Naive thymus-derived CD4-positive, alpha-beta T cell (primary cell): ENCODE measurements around the gene NDUFA8. TPM values are rescaled to one million over a fixed set of nuclear protein-coding genes. Genes with fewer than 3 reads are reported as not detected.
A peak's percentile ranks its signal among the peaks of the same experiment; 100 is the strongest.

Experiments used
- ATAC-seq: fragments of 150-1000 bp; cut with Tn5 transposase; 2 replicates; pipeline ENCODE4 v1.10.0; 2021; ENCODE audit warnings: mild to moderate bottlenecking, moderate library complexity
- CTCF ChIA-PET: fragments of 350-600 bp; sonication (Branson Sonifier 250); formaldehyde crosslinking; loops from one replicate; lab custom pipeline; 2021; ENCODE audit warnings: antibody characterized with exemption; lab: Charles Lee
- POLR2A ChIA-PET: fragments of 350-600 bp; sonication (Branson Sonifier 250); formaldehyde crosslinking; loops from one replicate; lab custom pipeline; 2021; ENCODE audit warnings: antibody characterized with exemption, inconsistent platforms; lab: Charles Lee
- DNase-seq, 9 donors: peaks; one replicate each; pipeline versions ENCODE4 v3.0.0 to v3.0.0-alpha.2; 2020 to 2022; ENCODE audit warnings: mixed read lengths in 1 of 9
- H3K27ac ChIP-seq: one replicate; pipeline ENCODE4 v1.7.0; 2013; ENCODE audit warnings: mild to moderate bottlenecking, low read depth, low read length, moderate library complexity
- H3K27me3 ChIP-seq, 2 donors: one replicate each; pipeline ENCODE4 v1.7.0; 2013; ENCODE audit warnings: low read length in 2 of 2, mild to moderate bottlenecking in 2 of 2, moderate library complexity in 2 of 2; ENCODE audit not compliant: control insufficient read depth in 2 of 2, insufficient read depth in 2 of 2
- H3K36me3 ChIP-seq, 3 experiments: 1 replicate in 2 of 3; 2 replicates in 1 of 3; pipeline ENCODE4 v1.7.0; 2013; ENCODE audit warnings: low read length in 3 of 3, mild to moderate bottlenecking in 3 of 3, moderate library complexity in 1 of 3; ENCODE audit not compliant: insufficient read depth in 3 of 3, control insufficient read depth in 2 of 3
- H3K4me1 ChIP-seq, 2 donors: one replicate each; pipeline ENCODE4 v1.7.0; 2013; ENCODE audit warnings: low read length in 2 of 2, mild to moderate bottlenecking in 2 of 2, moderate library complexity in 1 of 2; ENCODE audit not compliant: control insufficient read depth in 2 of 2, insufficient read depth in 2 of 2
- H3K4me3 ChIP-seq: 2 replicates; pipeline ENCODE4 v1.7.0; 2013; ENCODE audit warnings: mild to moderate bottlenecking, low read length
- H3K9me3 ChIP-seq, 3 experiments: 1 replicate in 2 of 3; 2 replicates in 1 of 3; pipeline ENCODE4 v1.7.0; 2013; ENCODE audit warnings: low read length in 3 of 3; ENCODE audit not compliant: control insufficient read depth in 2 of 3
- H3K27ac Mint-ChIP-seq, 9 donors: one replicate each; pipeline ENCODE4 v1.8.0; 2020 to 2022; ENCODE audit warnings: mixed read lengths in 9 of 9, mild to moderate bottlenecking in 8 of 9, moderate library complexity in 5 of 9, inconsistent platforms in 2 of 9
- H3K27me3 Mint-ChIP-seq, 5 donors: one replicate each; pipeline ENCODE4 v1.8.0; 2021 to 2022; ENCODE audit warnings: mixed read lengths in 5 of 5, mild to moderate bottlenecking in 1 of 5
- H3K36me3 Mint-ChIP-seq, 5 donors: one replicate each; pipeline ENCODE4 v1.8.0; 2020 to 2022; ENCODE audit warnings: mixed read lengths in 5 of 5, mild to moderate bottlenecking in 3 of 5, inconsistent platforms in 1 of 5
- H3K4me1 Mint-ChIP-seq, 7 donors: one replicate each; pipeline ENCODE4 v1.8.0; 2020 to 2022; ENCODE audit warnings: mixed read lengths in 7 of 7, mild to moderate bottlenecking in 3 of 7, inconsistent platforms in 1 of 7
- H3K4me3 Mint-ChIP-seq, 10 donors: one replicate each; pipeline ENCODE4 v1.8.0; 2020 to 2022; ENCODE audit warnings: mild to moderate bottlenecking in 10 of 10, mixed read lengths in 10 of 10, moderate library complexity in 6 of 10, inconsistent platforms in 2 of 10
- H3K9me3 Mint-ChIP-seq, 11 donors: one replicate each; pipeline ENCODE4 v1.8.0; 2020 to 2022; ENCODE audit warnings: mixed read lengths in 11 of 11, mild to moderate bottlenecking in 4 of 11, inconsistent platforms in 1 of 11, moderate library complexity in 1 of 11
- intact Hi-C, 2 donors: fragments of 100-400 bp; cut with micrococcal nuclease; formaldehyde crosslinking; loops; one replicate each; pipeline ENCODE4 v1.15.1; 2023
- polyA plus RNA-seq, 2 donors: library from polyadenylated mRNA; unstranded; fragments of 300-500 nt; fragmentation: Illumina TruSeq; gene quantifications; one replicate each; pipeline ENCODE4 v1.2.3, GENCODE V29; 2021
- total RNA-seq, 6 experiments: library from RNA in 5 of 6; stranded (reverse) in 5 of 6; gene quantifications; 1 replicate in 5 of 6; 2 replicates in 1 of 6; pipeline ENCODE4 v1.2.3 and lab custom pipeline; 2021 to 2026

NDUFA8 gene
- total and polyA plus RNA-seq, 7 experiments from 2014 or later = 6.7 to 93.6 (median 18.2) TPM

- Mint-ChIP-seq H3K36me3 (no peaks in the 10 kb centered on the region), H3K9me3 (no peaks in the 10 kb centered on the region), H3K4me1 (no peaks in the 10 kb centered on the region), H3K27me3 (peaks cover 0 to 10% (median 5%) of the 10 kb centered on the region in 5 donors), H3K27ac (no peak overlapping the region), H3K4me3 (no peak overlapping the region)
- Histone ChIP-seq H3K9me3 (no peaks in the 10 kb centered on the region), H3K27me3 (no peaks in the 10 kb centered on the region), H3K27ac (no peak overlapping the region), H3K4me1 (no peaks in the 10 kb centered on the region), H3K36me3 (no peaks in the 10 kb centered on the region), H3K4me3 (no peak overlapping the region)
- ChIA-PET POLR2A (no interaction called here), CTCF (interaction anchor here (0.7 kb wide), 1 partner anchor 63 kb away, joined by 6 read pairs; no protein-coding TSS in a partner anchor)
- no peak for DNase-seq
- intact Hi-C loops = no loop called here
- ATAC-seq = no peak
Observed at GRCh38 chr9:122110100-122110833, 49.3 kb downstream of the NDUFA8 start.

DNA sequence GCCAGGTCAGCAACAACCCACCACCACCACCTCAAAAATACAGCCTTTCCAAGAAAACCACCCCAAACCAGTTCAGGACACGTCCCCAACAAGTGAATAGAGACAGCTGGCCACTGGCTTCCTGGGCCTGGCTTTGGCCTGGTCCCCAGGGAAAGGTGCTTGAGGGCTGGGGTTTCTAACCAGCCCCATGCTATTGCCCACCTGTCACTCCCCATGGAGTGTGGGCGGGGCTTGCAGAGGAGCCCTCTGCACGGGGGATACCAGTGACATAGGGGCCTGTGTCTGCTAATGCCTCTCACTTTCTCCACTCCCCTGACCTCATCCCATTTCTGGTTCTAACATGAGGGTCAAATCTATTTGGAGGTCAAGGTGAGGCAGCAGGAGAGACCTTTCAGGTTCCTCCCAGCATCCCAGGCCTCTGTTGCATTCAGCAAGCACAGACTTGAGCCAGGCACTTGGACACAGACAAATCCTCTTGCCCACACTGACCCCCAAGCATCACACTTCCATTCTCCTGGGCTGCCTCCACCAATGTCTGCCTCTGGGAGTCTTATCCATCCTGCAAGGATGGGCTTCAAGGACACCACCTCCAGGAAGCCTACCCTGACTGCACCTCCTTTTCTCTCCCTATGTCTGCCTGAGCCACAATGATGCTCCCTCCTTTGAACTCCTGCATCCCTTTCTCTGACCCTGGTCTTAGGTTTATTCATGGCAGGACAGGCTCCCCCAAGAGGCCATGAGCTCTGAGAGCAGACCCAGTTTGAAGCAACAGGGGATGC, 50.4 kb downstream of the NDUFA8 start:
- no peaks in the 10 kb centered on the region for H3K4me1 ChIP-seq
- ATAC-seq (no peak), DNase-seq (no peak)
- Mint-ChIP-seq H3K27ac (no peak overlapping the region), H3K4me3 (no peak overlapping the region), H3K36me3 (peaks cover 0 to 2% (median 0%) of the 10 kb centered on the region in 5 donors), H3K9me3 (peaks cover 0 to 3% (median 2%) of the 10 kb centered on the region in 11 donors), H3K27me3 (peaks cover 0 to 10% (median 0%) of the 10 kb centered on the region in 5 donors), H3K4me1 (no peaks in the 10 kb centered on the region)
- no peak overlapping the region for H3K27ac ChIP-seq
- intact Hi-C loops = no loop called here
- CTCF ChIA-PET = interaction anchor here (1.0 to 1.7 kb wide), 2 partner anchors 10 to 13 kb away, joined by 4 to 7 read pairs; no protein-coding TSS in a partner anchor
- no peaks in the 10 kb centered on the region for H3K36me3 ChIP-seq
- H3K4me3 ChIP-seq = no peak overlapping the region
- H3K9me3 ChIP-seq = no peaks in the 10 kb centered on the region
- no peaks in the 10 kb centered on the region for H3K27me3 ChIP-seq
- POLR2A ChIA-PET = no interaction called here

DNA sequence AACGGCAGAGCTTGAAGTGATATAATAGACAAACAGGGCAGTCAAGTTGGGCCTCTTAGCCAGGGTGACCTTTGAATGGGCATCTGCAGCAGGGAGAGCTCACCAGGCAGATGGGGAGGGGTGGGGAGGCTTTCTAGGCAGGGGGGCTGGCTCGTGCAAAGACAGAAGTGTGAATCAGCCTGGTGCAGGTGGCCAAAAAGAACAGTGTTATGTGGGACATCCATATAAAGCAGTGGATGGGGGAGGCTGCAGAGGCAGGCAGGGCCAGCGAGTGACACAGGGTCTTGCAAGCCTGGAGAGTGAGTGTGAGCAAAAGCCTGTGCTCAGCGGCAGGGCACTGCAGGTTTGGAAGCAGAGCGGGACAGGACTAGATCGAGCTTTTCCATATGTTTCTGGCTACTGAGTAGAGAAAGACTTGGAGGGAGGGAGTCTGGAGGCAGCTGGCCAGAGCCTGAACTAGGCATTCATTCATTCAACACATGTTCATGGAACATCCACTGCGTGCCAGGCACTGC, 52.2 kb downstream of the NDUFA8 start:
- H3K4me1 Mint-ChIP-seq = no peaks in the 10 kb centered on the region
- no peak overlapping the region for H3K4me3 Mint-ChIP-seq
- ChIA-PET POLR2A (interaction anchor here (0.6 kb wide), 1 partner anchor 1569 kb away, joined by 3 read pairs; no protein-coding TSS in a partner anchor), CTCF (interaction anchor here (0.5 to 1.7 kb wide), 4 partner anchors 8 to 620 kb away, joined by 3 to 7 read pairs (median 5); no protein-coding TSS in a partner anchor)
- ATAC-seq (no peak), DNase-seq (no peak)
- Histone ChIP-seq H3K9me3 (no peaks in the 10 kb centered on the region), H3K36me3 (no peaks in the 10 kb centered on the region), H3K27ac (no peak overlapping the region), H3K27me3 (no peaks in the 10 kb centered on the region), H3K4me3 (no peak overlapping the region), H3K4me1 (no peaks in the 10 kb centered on the region)
- peaks cover 0 to 7% (median 5%) of the 10 kb centered on the region in 5 donors for H3K36me3 Mint-ChIP-seq
- intact Hi-C loops = no loop called here
- peaks cover 0 to 3% (median 0%) of the 10 kb centered on the region in 5 donors for H3K27me3 Mint-ChIP-seq
- H3K9me3 Mint-ChIP-seq = peaks cover 3 to 15% (median 7%) of the 10 kb centered on the region in 11 donors
- H3K27ac Mint-ChIP-seq = peak overlapping the region in 1 of 9 donors; percentile 72

GRCh38 chr9:122106576-122106975, 53.0 kb downstream of the NDUFA8 start:
- Mint-ChIP-seq H3K27ac (no peak overlapping the region), H3K36me3 (peaks cover 0 to 7% (median 5%) of the 10 kb centered on the region in 5 donors), H3K27me3 (no peaks in the 10 kb centered on the region), H3K4me3 (no peak overlapping the region), H3K9me3 (peaks cover 3 to 15% (median 7%) of the 10 kb centered on the region in 11 donors), H3K4me1 (no peaks in the 10 kb centered on the region)
- Histone ChIP-seq H3K27me3 (no peaks in the 10 kb centered on the region), H3K27ac (no peak overlapping the region), H3K9me3 (no peaks in the 10 kb centered on the region), H3K36me3 (no peaks in the 10 kb centered on the region), H3K4me3 (no peak overlapping the region), H3K4me1 (no peaks in the 10 kb centered on the region)
- no peak for ATAC-seq
- ChIA-PET POLR2A (interaction anchor here (0.6 kb wide), 1 partner anchor 1569 kb away, joined by 3 read pairs; no protein-coding TSS in a partner anchor), CTCF (interaction anchor here (0.7 to 1.7 kb wide), 2 partner anchors 11 to 18 kb away, joined by 3 to 6 read pairs; no protein-coding TSS in a partner anchor)
- no peak for DNase-seq
- intact Hi-C loops = no loop called here

DNA sequence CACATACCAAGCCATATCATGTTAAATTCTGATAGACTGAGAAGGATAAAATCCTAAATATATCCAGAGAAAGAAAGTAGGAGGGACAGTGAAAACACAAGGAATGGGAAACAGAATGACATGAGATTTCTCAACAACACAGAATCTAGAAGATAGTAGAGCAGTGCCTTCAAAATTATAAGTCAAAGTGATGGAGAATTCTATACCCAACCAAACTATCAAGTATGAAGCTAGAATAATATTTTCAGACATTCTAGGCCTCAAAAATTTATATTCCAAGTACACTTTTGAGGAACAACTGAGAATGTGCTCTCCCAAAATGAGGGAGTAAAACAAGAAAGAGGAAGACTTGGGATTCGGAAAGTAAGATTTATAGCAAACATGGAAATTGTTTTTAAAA, 55.6 kb downstream of the NDUFA8 start:
- H3K27me3 Mint-ChIP-seq = peaks cover 0 to 10% (median 6%) of the 10 kb centered on the region in 5 donors
- intact Hi-C loops = no loop called here
- CTCF ChIA-PET = no interaction called here
- H3K4me3 ChIP-seq = no peak overlapping the region
- H3K27ac ChIP-seq = no peak overlapping the region
- no peaks in the 10 kb centered on the region for H3K27me3 ChIP-seq
- POLR2A ChIA-PET = interaction anchor here (0.7 kb wide), 1 partner anchor 23 kb away, joined by 4 read pairs; no protein-coding TSS in a partner anchor
- no peaks in the 10 kb centered on the region for H3K9me3 ChIP-seq
- peaks cover 0 to 7% (median 5%) of the 10 kb centered on the region in 5 donors for H3K36me3 Mint-ChIP-seq
- H3K4me1 ChIP-seq = peaks cover 0 to 4% of the 10 kb centered on the region in 2 donors
- H3K27ac Mint-ChIP-seq = no peak overlapping the region
- DNase-seq = no peak
- ATAC-seq = no peak
- peaks cover 0 to 7% (median 4%) of the 10 kb centered on the region in 7 donors for H3K4me1 Mint-ChIP-seq
- H3K9me3 Mint-ChIP-seq = peaks cover 3 to 15% (median 7%) of the 10 kb centered on the region in 11 donors
- no peaks in the 10 kb centered on the region for H3K36me3 ChIP-seq
- H3K4me3 Mint-ChIP-seq = no peak overlapping the region

DNA sequence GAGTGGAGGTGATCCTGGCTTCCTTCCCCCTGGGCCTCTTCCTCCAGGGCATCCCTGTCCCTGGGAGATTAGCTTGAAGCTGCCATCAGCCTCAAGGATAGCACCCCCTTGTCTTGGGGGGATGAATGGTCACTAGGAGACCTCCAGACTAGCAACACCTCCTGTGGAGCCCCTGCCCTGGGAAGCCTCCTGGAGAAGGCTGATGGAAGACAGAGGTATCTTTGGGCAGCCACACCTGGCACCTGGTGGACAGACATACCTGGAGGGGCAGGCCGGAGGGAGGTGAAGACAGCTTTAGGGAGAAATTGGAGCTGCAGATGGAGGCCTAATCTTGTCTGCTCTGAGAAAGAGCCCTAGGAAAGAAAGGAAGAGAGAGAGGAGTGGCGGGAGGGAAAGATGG, 57.4 kb downstream of the NDUFA8 start:
- peaks cover 0 to 7% (median 4%) of the 10 kb centered on the region in 7 donors for H3K4me1 Mint-ChIP-seq
- Histone ChIP-seq H3K27me3 (no peaks in the 10 kb centered on the region), H3K4me1 (peaks cover 0 to 4% of the 10 kb centered on the region in 2 donors), H3K4me3 (no peak overlapping the region), H3K36me3 (no peaks in the 10 kb centered on the region), H3K27ac (no peak overlapping the region), H3K9me3 (no peaks in the 10 kb centered on the region)
- no peak for ATAC-seq
- CTCF ChIA-PET = interaction anchor here (1.3 to 1.4 kb wide), 2 partner anchors 20 to 248 kb away, joined by 4 read pairs; no protein-coding TSS in a partner anchor
- peaks cover 0 to 11% (median 6%) of the 10 kb centered on the region in 5 donors for H3K27me3 Mint-ChIP-seq
- POLR2A ChIA-PET = no interaction called here
- peaks cover 3 to 15% (median 7%) of the 10 kb centered on the region in 11 donors for H3K9me3 Mint-ChIP-seq
- H3K36me3 Mint-ChIP-seq = peaks cover 0 to 7% (median 5%) of the 10 kb centered on the region in 5 donors
- H3K27ac Mint-ChIP-seq = no peak overlapping the region
- H3K4me3 Mint-ChIP-seq = no peak overlapping the region
- DNase-seq = no peak
- intact Hi-C loops = no loop called here
